Adipocyte (in vitro differentiated cells): ENCODE results near the gene NOL6.
A peak's percentile ranks its signal among the peaks of the same experiment; 100 is the strongest.
"Not testable (repeated sequence)": the region's sequence is repeated elsewhere in the genome, so short reads cannot be mapped to it uniquely, and the experiment has no call there.

Experiments used
- DNase-seq: peaks from one replicate; pipeline ENCODE4 v3.0.0-alpha.2; 2015; ENCODE audit warnings: low read depth
- H3K27me3 ChIP-seq: replicated peaks from 2 replicates; pipeline ENCODE4 v1.7.0; 2013; ENCODE audit warnings: mild to moderate bottlenecking, low read length, moderate library complexity; ENCODE audit not compliant: control insufficient read depth, insufficient read depth
- H3K36me3 ChIP-seq: 2 replicates; pipeline ENCODE4 v1.7.0; 2013; ENCODE audit warnings: low read length, mild to moderate bottlenecking, moderate library complexity; ENCODE audit not compliant: control insufficient read depth, insufficient read depth, severe bottlenecking
- H3K4me1 ChIP-seq: 2 replicates; pipeline ENCODE4 v1.7.0; 2013; ENCODE audit warnings: mild to moderate bottlenecking, low read length, moderate library complexity; ENCODE audit not compliant: control insufficient read depth, insufficient read depth
- H3K4me3 ChIP-seq: 2 replicates; pipeline ENCODE4 v1.7.0; 2013; ENCODE audit warnings: mild to moderate bottlenecking, low read length, moderate library complexity
- H3K9ac ChIP-seq: 2 replicates; pipeline ENCODE4 v1.7.0; 2013; ENCODE audit warnings: mild to moderate bottlenecking, low read length, moderate library complexity
- H3K9me3 ChIP-seq: 2 replicates; pipeline ENCODE4 v1.7.0; 2013; ENCODE audit warnings: mild to moderate bottlenecking, low read length, moderate library complexity; ENCODE audit not compliant: control insufficient read depth

Gene NOL6

GRCh38 chr9:33506626-33507370 lies 33.1 kb upstream of the NOL6 start:
- peak; percentile 86 for DNase-seq
- no peaks in the 10 kb centered on the region for H3K9me3 ChIP-seq
- no peaks in the 10 kb centered on the region for H3K36me3 ChIP-seq
- peak overlapping the region; percentile 48 for H3K9ac ChIP-seq
- H3K4me1 ChIP-seq: peaks cover 18% of the 10 kb centered on the region
- no peaks in the 10 kb centered on the region for H3K27me3 ChIP-seq
- H3K4me3 ChIP-seq: peak overlapping the region; percentile 65

DNA sequence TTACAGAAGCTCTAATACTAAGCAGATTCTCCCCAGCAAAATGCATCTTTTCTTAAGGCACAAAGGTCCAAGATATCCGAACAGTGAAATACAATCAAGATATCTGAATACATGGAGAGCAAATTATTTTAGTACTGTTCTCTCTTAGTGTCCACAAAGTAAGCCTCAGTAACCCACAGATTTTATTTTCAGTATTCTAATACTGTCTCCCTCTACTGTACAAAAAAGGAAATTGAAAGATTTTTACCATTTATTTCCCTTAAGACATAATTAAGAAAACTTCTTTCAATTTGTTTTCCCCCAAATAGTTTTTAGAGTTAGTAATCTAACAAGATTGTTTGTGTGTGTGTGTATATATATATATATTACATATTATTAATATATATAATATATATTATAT lies 24.7 kb upstream of the NOL6 start:
- Histone ChIP-seq H3K9me3 (no peaks in the 10 kb centered on the region), H3K4me3 (no peak overlapping the region), H3K36me3 (no peaks in the 10 kb centered on the region), H3K9ac (no peak overlapping the region), H3K27me3 (no peaks in the 10 kb centered on the region), H3K4me1 (no peaks in the 10 kb centered on the region)
- DNase-seq: peak; percentile 72

- H3K36me3 ChIP-seq, H3K9ac ChIP-seq: not testable (repeated sequence)
- peak; percentile 16 for DNase-seq
Observed at GRCh38 chr9:33493819-33494218, 20.1 kb upstream of the NOL6 start.

DNA sequence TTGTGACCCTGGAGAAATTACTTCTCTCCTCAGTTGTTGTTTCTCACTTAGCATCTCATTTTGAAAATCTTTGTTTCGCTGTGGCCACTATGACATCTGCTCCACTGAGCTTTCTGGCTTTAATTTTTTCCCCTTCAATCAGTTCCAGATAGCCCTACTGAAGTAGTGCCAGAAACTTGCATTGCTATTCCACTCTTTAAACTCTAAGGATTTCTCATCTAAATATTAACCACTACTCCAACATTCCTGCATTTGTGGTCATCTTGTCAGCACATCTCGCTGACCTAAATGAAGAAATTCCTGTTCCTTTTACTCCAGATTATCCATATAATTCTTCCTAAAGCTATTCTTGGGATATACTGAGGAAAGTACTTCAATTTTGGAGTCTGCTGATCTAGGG lies 15.3 kb upstream of the NOL6 start:
- H3K4me3 ChIP-seq: no peak overlapping the region
- H3K9ac ChIP-seq: no peak overlapping the region
- H3K9me3 ChIP-seq: no peaks in the 10 kb centered on the region
- no peaks in the 10 kb centered on the region for H3K27me3 ChIP-seq
- peaks cover 9% of the 10 kb centered on the region for H3K4me1 ChIP-seq
- H3K36me3 ChIP-seq: no peaks in the 10 kb centered on the region
- peak; percentile 74 for DNase-seq

More at GRCh38 chr9:33493819-33494218, 20.1 kb upstream of the NOL6 start:
- not testable (repeated sequence) for H3K9me3 ChIP-seq, H3K27me3 ChIP-seq, H3K4me3 ChIP-seq, H3K4me1 ChIP-seq

GRCh38 chr9:33485312-33485711 lies 11.6 kb upstream of the NOL6 start:
- not testable (repeated sequence) for H3K27me3 ChIP-seq, H3K36me3 ChIP-seq, H3K4me3 ChIP-seq, H3K4me1 ChIP-seq, DNase-seq, H3K9ac ChIP-seq, H3K9me3 ChIP-seq

DNA sequence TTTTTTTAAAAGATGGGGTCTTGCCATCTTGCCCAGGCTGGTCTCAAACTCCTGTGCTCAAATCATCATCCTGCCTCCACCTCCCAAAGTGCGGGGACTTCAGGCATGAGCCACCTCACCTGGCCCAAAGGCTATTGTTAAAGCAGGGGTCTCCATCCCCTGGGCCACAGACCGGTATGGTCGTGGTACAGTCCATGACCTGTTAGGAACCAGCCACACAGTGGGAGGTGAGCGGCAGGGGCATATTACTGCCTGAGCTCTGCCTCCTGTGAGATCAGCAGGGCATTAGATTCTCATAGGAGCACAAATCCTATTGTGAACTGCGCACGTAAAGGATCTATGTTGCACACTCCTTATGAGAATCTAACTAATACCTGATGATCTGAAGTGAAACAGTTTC lies 7.3 kb upstream of the NOL6 start:
- Histone ChIP-seq H3K4me3 (no peak overlapping the region), H3K4me1 (no peaks in the 10 kb centered on the region), H3K9ac (no peak overlapping the region), H3K9me3 (no peaks in the 10 kb centered on the region), H3K27me3 (no peaks in the 10 kb centered on the region), H3K36me3 (no peaks in the 10 kb centered on the region)
- no peak for DNase-seq

GRCh38 chr9:33480106-33480505 lies 6.4 kb upstream of the NOL6 start:
- no peaks in the 10 kb centered on the region for H3K36me3 ChIP-seq
- no peaks in the 10 kb centered on the region for H3K27me3 ChIP-seq
- DNase-seq: peak; percentile 40
- no peaks in the 10 kb centered on the region for H3K9me3 ChIP-seq
- H3K4me1 ChIP-seq: no peaks in the 10 kb centered on the region
- H3K9ac ChIP-seq: no peak overlapping the region
- no peak overlapping the region for H3K4me3 ChIP-seq

DNA sequence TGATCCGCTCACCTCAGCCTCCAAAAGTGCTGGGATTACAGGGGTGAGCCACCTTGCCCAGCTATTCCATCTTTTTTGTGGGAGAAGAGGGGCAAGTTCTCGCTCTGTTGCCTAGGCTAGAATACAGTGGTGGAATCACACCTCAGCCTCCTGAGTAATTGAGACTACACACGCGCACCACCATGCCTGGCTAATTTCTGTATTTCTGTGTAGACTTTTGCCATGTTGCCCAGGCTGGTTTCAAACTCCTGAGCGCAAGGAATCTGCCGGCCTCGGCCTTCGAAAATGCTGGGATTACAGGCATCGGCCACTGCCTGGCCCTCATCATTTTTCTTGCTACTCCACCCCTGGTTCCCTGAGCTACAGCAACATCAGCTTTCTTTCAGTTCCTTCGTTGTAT lies 2.8 kb upstream of the NOL6 start:
- Histone ChIP-seq H3K9me3 (no peaks in the 10 kb centered on the region), H3K36me3 (peaks cover 8% of the 10 kb centered on the region), H3K4me1 (peaks cover 22% of the 10 kb centered on the region), H3K27me3 (no peaks in the 10 kb centered on the region), H3K9ac (no peak overlapping the region), H3K4me3 (no peak overlapping the region)
- no peak for DNase-seq

DNA sequence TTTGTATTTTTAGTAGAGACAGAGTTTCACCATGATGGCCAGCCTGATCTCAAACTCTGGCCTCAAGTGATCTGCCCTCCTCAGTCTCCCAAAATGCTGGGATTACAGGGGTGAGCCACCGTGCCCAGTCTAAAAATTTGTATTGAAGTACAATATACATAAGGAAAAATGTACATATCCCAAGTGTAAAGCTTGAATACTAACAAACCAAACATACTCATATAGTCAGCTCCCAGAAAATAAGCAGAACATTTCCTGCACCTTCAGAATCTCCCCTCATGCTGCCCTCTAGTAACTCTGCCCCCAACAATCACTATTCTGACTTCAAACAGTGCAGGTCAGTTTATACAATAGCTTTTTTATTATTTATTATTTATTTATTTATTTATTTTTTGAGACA lies 1.6 kb upstream of the NOL6 start:
- Histone ChIP-seq H3K9me3 (no peaks in the 10 kb centered on the region), H3K4me1 (peaks cover 26% of the 10 kb centered on the region), H3K36me3 (peaks cover 17% of the 10 kb centered on the region), H3K9ac (no peak overlapping the region), H3K27me3 (no peaks in the 10 kb centered on the region), H3K4me3 (no peak overlapping the region)
- no peak for DNase-seq

GRCh38 chr9:33472881-33473615 lies 676 bp downstream of the NOL6 start:
- Histone ChIP-seq H3K36me3 (peaks cover 40% of the 10 kb centered on the region), H3K9ac (peak overlapping the region; percentile 97), H3K27me3 (no peaks in the 10 kb centered on the region), H3K4me1 (peaks cover 26% of the 10 kb centered on the region), H3K9me3 (no peaks in the 10 kb centered on the region), H3K4me3 (peak overlapping the region; percentile 97)
- DNase-seq: peak; percentile 28

DNA sequence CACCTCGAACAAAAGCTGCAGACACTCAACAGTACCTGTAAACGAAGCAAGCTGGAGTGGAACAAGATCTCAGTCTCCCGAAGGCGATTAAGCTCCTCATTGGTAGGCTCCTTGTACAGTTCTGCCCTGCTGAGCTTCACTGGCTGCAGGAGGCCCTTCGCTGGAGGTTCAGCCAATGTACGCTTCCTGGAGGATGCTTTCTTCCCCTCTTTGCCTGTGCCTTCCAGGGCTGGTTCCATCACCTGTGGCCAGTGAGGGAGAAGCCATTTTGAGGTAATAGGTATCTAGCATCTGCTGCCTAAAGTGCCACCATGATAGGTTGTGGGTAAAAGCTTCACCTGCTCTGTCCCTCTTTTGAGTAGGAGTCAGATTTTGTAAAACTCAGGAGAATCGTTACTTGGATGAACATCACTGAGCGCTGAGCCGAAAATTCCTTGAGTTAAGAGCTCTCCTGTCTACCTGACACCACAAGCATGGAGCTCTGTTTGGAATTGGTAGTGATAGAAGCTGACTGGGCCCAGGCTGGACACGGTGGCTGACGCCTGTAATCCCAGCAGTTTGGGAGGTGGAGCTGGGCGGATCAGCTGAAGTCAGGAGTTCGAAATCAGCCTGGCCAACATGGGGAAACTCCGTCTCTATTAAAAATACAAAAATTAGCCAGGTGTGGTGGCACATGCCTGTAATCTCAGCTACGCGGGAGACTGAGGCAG lies 1.4 kb downstream of the NOL6 start:
- Histone ChIP-seq H3K4me3 (peak overlapping the region; percentile 97), H3K36me3 (peaks cover 47% of the 10 kb centered on the region), H3K9me3 (no peaks in the 10 kb centered on the region)

More for the DNA sequence above, 1.4 kb downstream of the NOL6 start:
- DNase-seq: no peak
- Histone ChIP-seq H3K27me3 (no peaks in the 10 kb centered on the region), H3K9ac (peak overlapping the region; percentile 97), H3K4me1 (peaks cover 26% of the 10 kb centered on the region)
